Stimulated activated CD4-positive, alpha-beta T cell treated with anti-CD3 and anti-CD28 coated beads, Interleukin-2, amount 100 ng/mL, for 4 hours (primary cell): ENCODE data around the gene PPM1E.
"Not testable (repeated sequence)": the region's sequence is repeated elsewhere in the genome, so short reads cannot be mapped to it uniquely, and the experiment has no call there.

Experiments
- DNase-seq: peaks from one replicate; pipeline ENCODE4 v3.0.0-alpha.2; 2020; ENCODE audit warnings: low read depth

The PPM1E gene

GRCh38 chr17:58779446-58779845, 23.8 kb downstream of the PPM1E start:
- DNase-seq: no peak

GRCh38 chr17:58783380-58783779, 27.7 kb downstream of the PPM1E start:
- no peak for DNase-seq

GRCh38 chr17:58785097-58785496, 29.4 kb downstream of the PPM1E start:
- DNase-seq: no peak

- DNase-seq: no peak
Measured at GRCh38 chr17:58786586-58787295, 31.1 kb downstream of the PPM1E start.

- DNase-seq: no peak
Measured at GRCh38 chr17:58788199-58788598, 32.5 kb downstream of the PPM1E start.

- no peak for DNase-seq
Measured at GRCh38 chr17:58789160-58789559, 33.5 kb downstream of the PPM1E start.

- DNase-seq: no peak
Measured at GRCh38 chr17:58789831-58790230, 34.2 kb downstream of the PPM1E start.

- DNase-seq: not testable (repeated sequence)
Measured at GRCh38 chr17:58794508-58794907, 38.9 kb downstream of the PPM1E start.

GRCh38 chr17:58802188-58802587, 46.5 kb downstream of the PPM1E start:
- DNase-seq: no peak

- no peak for DNase-seq
Measured at GRCh38 chr17:58806046-58806445, 50.4 kb downstream of the PPM1E start.

GRCh38 chr17:58808609-58809563, 53.2 kb downstream of the PPM1E start:
- DNase-seq: no peak

GRCh38 chr17:58809564-58809936, 53.9 kb downstream of the PPM1E start:
- no peak for DNase-seq

GRCh38 chr17:58811290-58811689, 55.6 kb downstream of the PPM1E start:
- no peak for DNase-seq

GRCh38 chr17:58813712-58814111, 58.1 kb downstream of the PPM1E start:
- DNase-seq: no peak

GRCh38 chr17:58818654-58819053, 63.0 kb downstream of the PPM1E start:
- no peak for DNase-seq

- no peak for DNase-seq
Measured at GRCh38 chr17:58822148-58823050, 66.7 kb downstream of the PPM1E start.

- no peak for DNase-seq
Measured at GRCh38 chr17:58823051-58823525, 67.4 kb downstream of the PPM1E start.

- no peak for DNase-seq
Measured at GRCh38 chr17:58829172-58829637, 73.6 kb downstream of the PPM1E start.

GRCh38 chr17:58831780-58832179, 76.1 kb downstream of the PPM1E start:
- DNase-seq: no peak

GRCh38 chr17:58832514-58832913, 76.9 kb downstream of the PPM1E start:
- no peak for DNase-seq

- DNase-seq: no peak
Measured at GRCh38 chr17:58837699-58838098, 82.0 kb downstream of the PPM1E start.
